Activated T-helper 1 cell treated with anti-CD3 and anti-CD28 coated beads, Interleukin-12 subunit alpha, Interleukin-12 subunit beta, Interleukin-2, Interleukin-4 antibody, amounts not matched to agents 30 ng/mL and 10 ng/mL and 1 ng/mL, durations not matched to agents 14 hours and 24 hours and 36 hours (primary cell): Measurements from ENCODE around the gene TSR3. TPM values are rescaled to one million over a fixed set of nuclear protein-coding genes. Genes with fewer than 3 reads are reported as not detected.

Experiments
- DNase-seq: peaks from one replicate; pipeline ENCODE4 v3.0.0; 2021; ENCODE audit warnings: low spot score
- H3K27ac Mint-ChIP-seq: one replicate; pipeline ENCODE4 v1.8.0; 2021; ENCODE audit warnings: mild to moderate bottlenecking, mixed read lengths
- H3K27me3 Mint-ChIP-seq: one replicate; pipeline ENCODE4 v1.8.0; 2022; ENCODE audit warnings: mild to moderate bottlenecking, moderate library complexity, mixed read lengths; ENCODE audit not compliant: insufficient read depth
- H3K36me3 Mint-ChIP-seq: one replicate; pipeline ENCODE4 v1.8.0; 2021; ENCODE audit warnings: low read depth, mixed read lengths
- H3K4me1 Mint-ChIP-seq: one replicate; pipeline ENCODE4 v1.8.0; 2021; ENCODE audit warnings: low read depth, mixed read lengths
- H3K4me3 Mint-ChIP-seq: one replicate; pipeline ENCODE4 v1.8.0; 2021; ENCODE audit warnings: mild to moderate bottlenecking, moderate library complexity, mixed read lengths
- H3K9me3 Mint-ChIP-seq: one replicate; pipeline ENCODE4 v1.8.0; 2021; ENCODE audit warnings: mixed read lengths
- intact Hi-C: fragments of 100-400 bp; cut with micrococcal nuclease; formaldehyde crosslinking; loops from one replicate; pipeline ENCODE4 v1.15.1; 2024
- total RNA-seq: library from RNA; stranded (reverse); gene quantifications from 2 replicates; pipeline ENCODE4 v1.2.3, GENCODE V29; 2022

Gene TSR3
- total RNA-seq, 1 donor from 2014 or later, result 87.4 TPM

DNA sequence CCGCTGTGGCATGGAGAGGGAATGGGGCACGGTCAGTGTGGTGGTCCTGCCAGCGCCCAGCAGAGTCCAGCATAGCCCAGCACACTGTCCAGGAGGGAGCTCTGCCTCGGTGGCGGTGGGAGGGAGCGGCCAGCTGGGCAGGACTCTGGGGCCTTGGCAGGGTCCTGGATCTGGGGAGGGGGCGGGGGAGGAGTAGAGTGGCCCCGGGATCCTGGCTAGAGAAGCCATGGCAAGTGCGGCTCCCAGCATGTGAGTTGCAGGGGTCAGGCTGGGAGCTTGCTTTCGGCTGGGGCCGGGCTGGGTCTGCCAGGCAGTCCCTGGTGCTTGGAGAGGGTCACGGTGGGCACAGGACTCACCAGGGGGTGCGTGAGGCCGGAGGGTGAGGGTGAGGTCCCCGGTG is 3.9 kb upstream of the TSR3 start:
- Mint-ChIP-seq H3K27me3 (peaks cover 1% of the 10 kb centered on the region), H3K36me3 (no peaks in the 10 kb centered on the region)

GRCh38 chr16:1354815-1355540 is 3.3 kb upstream of the TSR3 start:
- Mint-ChIP-seq H3K9me3 (no peaks in the 10 kb centered on the region), H3K4me1 (peaks cover 18% of the 10 kb centered on the region), H3K27me3 (peaks cover 1% of the 10 kb centered on the region)

More for the DNA sequence above, 3.9 kb upstream of the TSR3 start:
- Mint-ChIP-seq H3K4me1 (peaks cover 14% of the 10 kb centered on the region), H3K27ac (no peak overlapping the region), H3K9me3 (no peaks in the 10 kb centered on the region), H3K4me3 (no peak overlapping the region)
- intact Hi-C loops, result no loop called here
- no peak for DNase-seq

DNA sequence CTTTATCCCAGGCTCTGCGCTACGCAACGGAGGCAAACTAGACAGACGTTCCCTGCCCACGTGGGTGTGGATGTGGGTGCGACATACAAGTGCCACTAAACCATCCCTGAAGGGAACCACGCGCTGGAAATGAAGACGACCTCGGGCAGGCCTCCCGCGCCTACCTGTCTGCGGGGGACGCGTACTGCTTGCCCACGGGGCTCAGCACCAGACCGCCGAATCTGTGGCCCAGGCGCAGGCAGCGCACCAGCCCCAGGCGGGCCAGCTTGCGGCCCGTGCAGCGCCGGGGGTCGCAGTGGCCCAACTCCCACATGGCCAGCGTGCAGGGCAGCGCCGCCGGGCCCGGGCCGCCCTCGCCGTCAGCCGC is 480 bp downstream of the TSR3 start:
- no peak for DNase-seq
- Mint-ChIP-seq H3K9me3 (no peaks in the 10 kb centered on the region), H3K27ac (peak overlapping the region; percentile 48), H3K4me3 (peak overlapping the region; percentile 86), H3K27me3 (peaks cover 3% of the 10 kb centered on the region), H3K36me3 (peaks cover 3% of the 10 kb centered on the region), H3K4me1 (peaks cover 18% of the 10 kb centered on the region)
- intact Hi-C loops, result loop anchor here (1.0 to 5.0 kb wide), 5 partner anchors 8 to 261 kb away; partner anchors contain the start of genes BAIAP3, CRAMP1 and IFT140

More at GRCh38 chr16:1354815-1355540, 3.3 kb upstream of the TSR3 start:
- no peak overlapping the region for H3K4me3 Mint-ChIP-seq
- no peak for DNase-seq
- H3K27ac Mint-ChIP-seq, result no peak overlapping the region
- intact Hi-C loops, result loop anchor here (5.0 kb wide), 1 partner anchor 257 kb away; the partner anchor contains the start of genes CRAMP1 and IFT140
- peaks cover 3% of the 10 kb centered on the region for H3K36me3 Mint-ChIP-seq

- Mint-ChIP-seq H3K27ac (peak overlapping the region; percentile 34), H3K4me3 (peak overlapping the region; percentile 86), H3K4me1 (peaks cover 18% of the 10 kb centered on the region), H3K9me3 (no peaks in the 10 kb centered on the region), H3K27me3 (peaks cover 3% of the 10 kb centered on the region), H3K36me3 (peaks cover 3% of the 10 kb centered on the region)
- intact Hi-C loops, result loop anchor here (1.0 to 5.0 kb wide), 5 partner anchors 7 to 262 kb away; partner anchors contain the start of genes BAIAP3, CRAMP1 and IFT140
- no peak for DNase-seq
Measured at GRCh38 chr16:1350691-1351090, 987 bp downstream of the TSR3 start.

GRCh38 chr16:1349951-1350350 is 1.7 kb downstream of the TSR3 start:
- peak overlapping the region; percentile 86 for H3K4me3 Mint-ChIP-seq
- peaks cover 1% of the 10 kb centered on the region for H3K27me3 Mint-ChIP-seq
- H3K4me1 Mint-ChIP-seq, result peaks cover 18% of the 10 kb centered on the region
- intact Hi-C loops, result loop anchor here (5.0 kb wide), 1 partner anchor 262 kb away; the partner anchor contains the start of genes CRAMP1 and IFT140
- peaks cover 3% of the 10 kb centered on the region for H3K36me3 Mint-ChIP-seq
- no peak overlapping the region for H3K27ac Mint-ChIP-seq
- H3K9me3 Mint-ChIP-seq, result no peaks in the 10 kb centered on the region
- DNase-seq, result no peak

DNA sequence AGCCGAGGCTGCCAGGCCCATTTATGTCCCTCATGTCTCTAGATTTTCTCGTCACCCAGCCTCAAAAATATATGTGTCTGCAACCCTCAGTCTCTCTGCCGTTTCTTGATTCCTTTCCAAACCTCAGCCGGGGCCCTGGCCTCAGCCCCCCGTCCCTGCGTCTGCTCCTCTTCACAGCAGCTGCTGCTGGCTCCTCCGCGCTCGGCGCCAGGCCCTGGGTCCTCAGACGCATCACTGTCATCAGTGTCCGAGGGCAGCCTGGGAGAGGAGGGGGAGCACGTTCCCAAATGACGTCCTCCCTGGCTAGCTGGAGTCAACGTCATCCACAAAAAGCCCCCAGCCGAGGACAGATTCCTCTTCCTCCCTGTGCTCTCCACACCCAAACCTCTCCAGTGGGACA is 2.3 kb downstream of the TSR3 start:
- no peak for DNase-seq
- Mint-ChIP-seq H3K27me3 (peaks cover 1% of the 10 kb centered on the region), H3K4me3 (no peak overlapping the region), H3K36me3 (peaks cover 3% of the 10 kb centered on the region), H3K4me1 (peaks cover 18% of the 10 kb centered on the region), H3K27ac (no peak overlapping the region), H3K9me3 (no peaks in the 10 kb centered on the region)
- intact Hi-C loops, result no loop called here

DNA sequence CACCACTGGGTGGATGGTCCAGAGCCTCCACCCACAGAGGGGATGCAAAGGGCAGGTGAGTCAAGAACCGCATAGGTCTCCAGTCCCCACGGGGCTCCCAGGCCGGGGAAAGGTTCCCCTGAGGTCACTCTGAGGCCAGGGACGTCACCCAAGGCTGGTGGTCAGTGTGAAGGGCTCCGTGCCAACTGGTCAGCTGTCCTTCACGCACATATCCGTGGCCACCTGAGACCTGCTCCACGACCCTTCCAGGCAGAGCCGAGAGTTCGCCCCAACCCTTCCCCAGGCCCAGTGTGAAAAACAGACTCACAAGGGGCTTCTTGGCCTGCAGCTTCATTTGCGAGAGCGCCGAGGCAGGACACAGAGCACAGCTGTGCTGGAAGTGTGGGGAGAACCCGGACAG is 2.8 kb downstream of the TSR3 start:
- intact Hi-C loops, result no loop called here
- Mint-ChIP-seq H3K27ac (no peak overlapping the region), H3K4me3 (no peak overlapping the region), H3K4me1 (peaks cover 18% of the 10 kb centered on the region), H3K9me3 (no peaks in the 10 kb centered on the region), H3K27me3 (peaks cover 1% of the 10 kb centered on the region), H3K36me3 (peaks cover 3% of the 10 kb centered on the region)
- no peak for DNase-seq

DNA sequence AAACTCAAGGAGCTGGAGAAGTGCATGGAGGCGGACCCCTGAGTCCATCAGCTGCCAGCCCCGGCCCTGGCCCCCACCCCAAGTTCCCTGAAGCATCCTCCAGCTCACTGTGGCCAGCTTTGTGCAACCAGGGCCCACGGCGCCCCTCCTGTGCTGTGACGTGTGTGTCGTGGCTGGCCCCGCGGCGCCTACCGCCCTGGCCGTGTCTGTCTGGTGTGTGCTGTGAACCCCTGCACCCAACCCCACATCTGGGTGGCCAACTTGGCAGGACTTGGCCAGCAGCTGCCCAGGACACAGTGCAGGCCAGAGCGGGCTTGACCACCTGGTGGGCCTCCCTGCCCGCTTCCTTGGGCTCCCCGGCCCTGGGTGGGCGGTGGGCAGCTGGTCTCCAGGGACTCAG is 3.2 kb downstream of the TSR3 start:
- Mint-ChIP-seq H3K27me3 (peaks cover 1% of the 10 kb centered on the region), H3K4me3 (no peak overlapping the region), H3K9me3 (no peaks in the 10 kb centered on the region), H3K36me3 (peaks cover 3% of the 10 kb centered on the region), H3K27ac (no peak overlapping the region), H3K4me1 (peaks cover 16% of the 10 kb centered on the region)
- DNase-seq, result no peak
- intact Hi-C loops, result no loop called here

GRCh38 chr16:1347962-1348361 is 3.7 kb downstream of the TSR3 start:
- Mint-ChIP-seq H3K4me3 (no peak overlapping the region), H3K27me3 (peaks cover 2% of the 10 kb centered on the region), H3K36me3 (peaks cover 3% of the 10 kb centered on the region), H3K9me3 (no peaks in the 10 kb centered on the region), H3K27ac (no peak overlapping the region), H3K4me1 (peaks cover 16% of the 10 kb centered on the region)
- DNase-seq, result no peak
- intact Hi-C loops, result no loop called here

- Mint-ChIP-seq H3K4me1 (peaks cover 17% of the 10 kb centered on the region), H3K27ac (no peak overlapping the region), H3K27me3 (peaks cover 3% of the 10 kb centered on the region), H3K36me3 (peaks cover 3% of the 10 kb centered on the region), H3K9me3 (no peaks in the 10 kb centered on the region), H3K4me3 (no peak overlapping the region)
- intact Hi-C loops, result no loop called here
- DNase-seq, result no peak
Measured at GRCh38 chr16:1347286-1347855, 4.3 kb downstream of the TSR3 start.

DNA sequence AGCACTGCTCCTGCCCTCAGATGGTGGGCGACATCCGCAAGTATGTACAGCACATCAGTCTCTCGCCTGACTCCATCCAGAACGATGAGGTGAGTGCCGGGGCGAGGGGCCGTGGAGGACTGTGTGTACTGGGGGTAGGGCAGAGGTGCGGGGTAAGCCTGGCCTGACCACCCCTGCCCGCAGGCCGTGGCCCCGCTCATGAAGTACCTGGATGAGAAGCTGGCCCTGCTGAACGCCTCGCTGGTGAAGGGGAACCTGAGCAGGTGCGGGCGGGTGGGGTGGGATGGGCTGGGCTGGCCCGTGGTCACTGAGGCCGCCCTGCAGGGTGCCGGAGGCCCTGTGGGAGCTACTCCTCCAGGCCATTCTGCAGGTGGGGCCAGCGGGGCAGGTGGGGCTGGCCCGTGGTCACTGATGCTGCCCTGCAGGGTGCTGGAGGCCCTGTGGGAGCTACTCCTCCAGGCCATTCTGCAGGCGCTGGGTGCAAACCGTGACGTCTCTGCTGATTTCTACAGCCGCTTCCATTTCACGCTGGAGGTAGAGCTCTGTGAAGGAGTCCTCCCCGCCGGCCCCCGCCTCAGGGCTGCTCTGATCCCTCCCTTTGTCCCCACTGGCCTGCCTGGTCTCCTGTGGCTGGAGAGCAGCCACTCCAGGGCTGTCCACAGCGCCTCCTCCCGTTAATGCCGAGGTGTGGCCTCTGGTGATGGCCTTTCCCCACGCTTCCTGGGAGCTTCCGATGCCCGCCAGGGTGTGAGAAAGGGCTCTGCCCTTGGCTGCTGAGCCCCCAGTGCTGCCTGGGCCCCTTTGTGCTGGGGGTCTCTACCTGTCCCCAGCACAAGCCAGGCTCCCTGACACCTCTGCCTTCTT is 5.0 kb downstream of the TSR3 start:
- DNase-seq, result no peak
- H3K9me3 Mint-ChIP-seq, result no peaks in the 10 kb centered on the region

GRCh38 chr16:1345651-1346421 is 5.8 kb downstream of the TSR3 start:
- no peaks in the 10 kb centered on the region for H3K9me3 Mint-ChIP-seq
- no peak overlapping the region for H3K4me3 Mint-ChIP-seq
- H3K36me3 Mint-ChIP-seq, result peaks cover 3% of the 10 kb centered on the region
- no peak for DNase-seq
- intact Hi-C loops, result no loop called here
- H3K27me3 Mint-ChIP-seq, result peaks cover 3% of the 10 kb centered on the region
- no peak overlapping the region for H3K27ac Mint-ChIP-seq
- H3K4me1 Mint-ChIP-seq, result peaks cover 21% of the 10 kb centered on the region

More for the DNA sequence above, 5.0 kb downstream of the TSR3 start:
- Mint-ChIP-seq H3K4me3 (no peak overlapping the region), H3K36me3 (peaks cover 3% of the 10 kb centered on the region), H3K27me3 (peaks cover 3% of the 10 kb centered on the region), H3K4me1 (peaks cover 21% of the 10 kb centered on the region), H3K27ac (no peak overlapping the region)
- intact Hi-C loops, result no loop called here
